Hepatocyte (in vitro differentiated cells): ENCODE results near the gene KIF13A.

Source experiments
- CTCF ChIP-seq: fragments of 200-600 bp; sonication (generic); IDR thresholded peaks from 2 replicates; pipeline ENCODE4 v1.5.1; 2016; ENCODE audit warnings: antibody characterized with exemption, mild to moderate bottlenecking; ENCODE audit not compliant: poor library complexity
- EZH2 ChIP-seq: fragments of 200-600 bp; sonication (generic); IDR thresholded peaks from 2 replicates; pipeline ENCODE4 v1.6.1; 2016; ENCODE audit warnings: antibody characterized with exemption, mild to moderate bottlenecking, borderline replicate concordance

- TF ChIP-seq CTCF, result no peak
- no peak for TF ChIP-seq EZH2
Measured at GRCh38 chr6:17879184-17879583, 108.3 kb downstream of the KIF13A start.
